ENCODE measurements around the gene NACC2.

DNA sequence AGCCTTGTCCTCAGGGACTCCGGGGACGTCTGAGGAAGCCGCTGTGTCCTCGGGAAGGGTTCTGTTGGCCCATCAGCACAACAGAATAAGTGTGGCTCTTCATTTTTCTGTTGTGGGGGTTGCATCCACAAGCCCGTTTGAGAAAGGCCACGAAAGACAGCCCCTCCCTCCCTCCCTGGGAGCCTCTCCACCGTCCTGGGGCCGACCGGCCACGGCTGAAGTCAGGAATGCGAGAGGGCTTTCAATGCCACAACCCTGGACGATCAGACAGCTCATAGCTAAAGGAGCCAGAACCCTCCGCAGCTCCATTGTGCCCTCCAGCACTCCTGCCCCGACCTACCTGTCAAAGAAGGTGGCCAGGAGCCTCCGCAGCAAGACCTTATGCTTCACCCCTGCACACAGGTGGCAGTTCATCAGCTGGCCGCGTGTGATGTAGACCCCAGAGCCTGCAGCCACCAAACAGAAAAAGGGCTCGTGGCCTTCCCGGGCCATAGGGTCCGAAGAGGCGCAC, 81.5 kb downstream of the NACC2 start:
- TF ChIP-seq, protein P1, sequence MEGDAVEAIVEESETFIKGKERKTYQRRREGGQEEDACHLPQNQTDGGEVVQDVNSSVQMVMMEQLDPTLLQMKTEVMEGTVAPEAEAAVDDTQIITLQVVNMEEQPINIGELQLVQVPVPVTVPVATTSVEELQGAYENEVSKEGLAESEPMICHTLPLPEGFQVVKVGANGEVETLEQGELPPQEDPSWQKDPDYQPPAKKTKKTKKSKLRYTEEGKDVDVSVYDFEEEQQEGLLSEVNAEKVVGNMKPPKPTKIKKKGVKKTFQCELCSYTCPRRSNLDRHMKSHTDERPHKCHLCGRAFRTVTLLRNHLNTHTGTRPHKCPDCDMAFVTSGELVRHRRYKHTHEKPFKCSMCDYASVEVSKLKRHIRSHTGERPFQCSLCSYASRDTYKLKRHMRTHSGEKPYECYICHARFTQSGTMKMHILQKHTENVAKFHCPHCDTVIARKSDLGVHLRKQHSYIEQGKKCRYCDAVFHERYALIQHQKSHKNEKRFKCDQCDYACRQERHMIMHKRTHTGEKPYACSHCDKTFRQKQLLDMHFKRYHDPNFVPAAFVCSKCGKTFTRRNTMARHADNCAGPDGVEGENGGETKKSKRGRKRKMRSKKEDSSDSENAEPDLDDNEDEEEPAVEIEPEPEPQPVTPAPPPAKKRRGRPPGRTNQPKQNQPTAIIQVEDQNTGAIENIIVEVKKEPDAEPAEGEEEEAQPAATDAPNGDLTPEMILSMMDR (IDR thresholded peaks at IDR 0.05), result no peak
- TF ChIP-seq POLR2A (IDR thresholded peaks at IDR 0.05), result no peak
